UCSD-AML1 (cell line): Measurements from ENCODE around the gene MEF2A.
"Not testable (repeated sequence)": the region's sequence is repeated elsewhere in the genome, so short reads cannot be mapped to it uniquely, and the experiment has no call there.

Experiments
- DNase-seq: peaks from one replicate; lab custom pipeline; 2025; ENCODE audit not compliant: unreplicated experiment; lab: John Stamatoyannopoulos, UW

Gene MEF2A

GRCh38 chr15:99727330-99727729, 161.5 kb downstream of the MEF2A start:
- DNase-seq: no peak

- no peak for DNase-seq
Measured at GRCh38 chr15:99727733-99728132, 161.9 kb downstream of the MEF2A start.

GRCh38 chr15:99728916-99729315, 163.1 kb downstream of the MEF2A start:
- no peak for DNase-seq

- DNase-seq: no peak
Measured at GRCh38 chr15:99729327-99729726, 163.5 kb downstream of the MEF2A start.

- DNase-seq: peak; percentile 38
Measured at GRCh38 chr15:99729920-99730319, 164.1 kb downstream of the MEF2A start.

GRCh38 chr15:99731336-99732123, 165.7 kb downstream of the MEF2A start:
- DNase-seq: no peak

GRCh38 chr15:99732124-99732750, 166.5 kb downstream of the MEF2A start:
- DNase-seq: no peak

- DNase-seq: no peak
Measured at GRCh38 chr15:99732751-99733267, 167.0 kb downstream of the MEF2A start.

- DNase-seq: peak; percentile 96
Measured at GRCh38 chr15:99733268-99734039, 167.7 kb downstream of the MEF2A start, which contains the start of gene LYSMD4. LYSMD4 (minus strand) TSS chr15:99733437; CDS start chr15:99731999, 1,438 bp downstream.

GRCh38 chr15:99734040-99734291, 168.2 kb downstream of the MEF2A start:
- not testable (repeated sequence) for DNase-seq

- no peak for DNase-seq
Measured at GRCh38 chr15:99734575-99734974, 168.8 kb downstream of the MEF2A start.

- no peak for DNase-seq
Measured at GRCh38 chr15:99735868-99736267, 170.1 kb downstream of the MEF2A start.

GRCh38 chr15:99736702-99737101, 170.9 kb downstream of the MEF2A start:
- no peak for DNase-seq

GRCh38 chr15:99738021-99738847, 172.4 kb downstream of the MEF2A start:
- no peak for DNase-seq

- DNase-seq: no peak
Measured at GRCh38 chr15:99741835-99742234, 176.1 kb downstream of the MEF2A start.

GRCh38 chr15:99744142-99744541, 178.4 kb downstream of the MEF2A start:
- DNase-seq: no peak

GRCh38 chr15:99745370-99746086, 179.7 kb downstream of the MEF2A start:
- no peak for DNase-seq

- DNase-seq: no peak
Measured at GRCh38 chr15:99749386-99749785, 183.6 kb downstream of the MEF2A start.

GRCh38 chr15:99750326-99750725, 184.5 kb downstream of the MEF2A start:
- not testable (repeated sequence) for DNase-seq

- DNase-seq: no peak
Measured at GRCh38 chr15:99752556-99752955, 186.8 kb downstream of the MEF2A start.
